Measurements from ENCODE around the gene BPIFB3. TPM values are rescaled to one million over a fixed set of nuclear protein-coding genes. Genes with fewer than 3 reads are reported as not detected.

BPIFB3 gene
- total and polyA plus RNA-seq, 2 experiments from 2014 or later, result not detected

GRCh38 chr20:33104336-33104735 is 50.6 kb downstream of the BPIFB3 start:
- H3K9me2 ChIP-seq (ENCODE audit: insufficient read depth), result no peaks in the 10 kb centered on the region
- H4K20me1 ChIP-seq (replicated peaks; ENCODE audit: insufficient read depth), result no peaks in the 10 kb centered on the region
- ATAC-seq (no peak), DNase-seq (ENCODE audit: low spot score) (no peak)
- no peak overlapping the region for H2AFZ ChIP-seq
- H3F3A ChIP-seq (replicated peaks; ENCODE audit: low read depth), result no peaks in the 10 kb centered on the region
- TF ChIP-seq REST (IDR thresholded peaks at IDR 0.05; ENCODE audit: unreplicated experiment), result no peak
- TF ChIP-seq ZNF331 (CRISPR knock-in tag; IDR thresholded peaks at IDR 0.05; ENCODE audit: low read depth), result no peak
- TF ChIP-seq, protein P1, sequence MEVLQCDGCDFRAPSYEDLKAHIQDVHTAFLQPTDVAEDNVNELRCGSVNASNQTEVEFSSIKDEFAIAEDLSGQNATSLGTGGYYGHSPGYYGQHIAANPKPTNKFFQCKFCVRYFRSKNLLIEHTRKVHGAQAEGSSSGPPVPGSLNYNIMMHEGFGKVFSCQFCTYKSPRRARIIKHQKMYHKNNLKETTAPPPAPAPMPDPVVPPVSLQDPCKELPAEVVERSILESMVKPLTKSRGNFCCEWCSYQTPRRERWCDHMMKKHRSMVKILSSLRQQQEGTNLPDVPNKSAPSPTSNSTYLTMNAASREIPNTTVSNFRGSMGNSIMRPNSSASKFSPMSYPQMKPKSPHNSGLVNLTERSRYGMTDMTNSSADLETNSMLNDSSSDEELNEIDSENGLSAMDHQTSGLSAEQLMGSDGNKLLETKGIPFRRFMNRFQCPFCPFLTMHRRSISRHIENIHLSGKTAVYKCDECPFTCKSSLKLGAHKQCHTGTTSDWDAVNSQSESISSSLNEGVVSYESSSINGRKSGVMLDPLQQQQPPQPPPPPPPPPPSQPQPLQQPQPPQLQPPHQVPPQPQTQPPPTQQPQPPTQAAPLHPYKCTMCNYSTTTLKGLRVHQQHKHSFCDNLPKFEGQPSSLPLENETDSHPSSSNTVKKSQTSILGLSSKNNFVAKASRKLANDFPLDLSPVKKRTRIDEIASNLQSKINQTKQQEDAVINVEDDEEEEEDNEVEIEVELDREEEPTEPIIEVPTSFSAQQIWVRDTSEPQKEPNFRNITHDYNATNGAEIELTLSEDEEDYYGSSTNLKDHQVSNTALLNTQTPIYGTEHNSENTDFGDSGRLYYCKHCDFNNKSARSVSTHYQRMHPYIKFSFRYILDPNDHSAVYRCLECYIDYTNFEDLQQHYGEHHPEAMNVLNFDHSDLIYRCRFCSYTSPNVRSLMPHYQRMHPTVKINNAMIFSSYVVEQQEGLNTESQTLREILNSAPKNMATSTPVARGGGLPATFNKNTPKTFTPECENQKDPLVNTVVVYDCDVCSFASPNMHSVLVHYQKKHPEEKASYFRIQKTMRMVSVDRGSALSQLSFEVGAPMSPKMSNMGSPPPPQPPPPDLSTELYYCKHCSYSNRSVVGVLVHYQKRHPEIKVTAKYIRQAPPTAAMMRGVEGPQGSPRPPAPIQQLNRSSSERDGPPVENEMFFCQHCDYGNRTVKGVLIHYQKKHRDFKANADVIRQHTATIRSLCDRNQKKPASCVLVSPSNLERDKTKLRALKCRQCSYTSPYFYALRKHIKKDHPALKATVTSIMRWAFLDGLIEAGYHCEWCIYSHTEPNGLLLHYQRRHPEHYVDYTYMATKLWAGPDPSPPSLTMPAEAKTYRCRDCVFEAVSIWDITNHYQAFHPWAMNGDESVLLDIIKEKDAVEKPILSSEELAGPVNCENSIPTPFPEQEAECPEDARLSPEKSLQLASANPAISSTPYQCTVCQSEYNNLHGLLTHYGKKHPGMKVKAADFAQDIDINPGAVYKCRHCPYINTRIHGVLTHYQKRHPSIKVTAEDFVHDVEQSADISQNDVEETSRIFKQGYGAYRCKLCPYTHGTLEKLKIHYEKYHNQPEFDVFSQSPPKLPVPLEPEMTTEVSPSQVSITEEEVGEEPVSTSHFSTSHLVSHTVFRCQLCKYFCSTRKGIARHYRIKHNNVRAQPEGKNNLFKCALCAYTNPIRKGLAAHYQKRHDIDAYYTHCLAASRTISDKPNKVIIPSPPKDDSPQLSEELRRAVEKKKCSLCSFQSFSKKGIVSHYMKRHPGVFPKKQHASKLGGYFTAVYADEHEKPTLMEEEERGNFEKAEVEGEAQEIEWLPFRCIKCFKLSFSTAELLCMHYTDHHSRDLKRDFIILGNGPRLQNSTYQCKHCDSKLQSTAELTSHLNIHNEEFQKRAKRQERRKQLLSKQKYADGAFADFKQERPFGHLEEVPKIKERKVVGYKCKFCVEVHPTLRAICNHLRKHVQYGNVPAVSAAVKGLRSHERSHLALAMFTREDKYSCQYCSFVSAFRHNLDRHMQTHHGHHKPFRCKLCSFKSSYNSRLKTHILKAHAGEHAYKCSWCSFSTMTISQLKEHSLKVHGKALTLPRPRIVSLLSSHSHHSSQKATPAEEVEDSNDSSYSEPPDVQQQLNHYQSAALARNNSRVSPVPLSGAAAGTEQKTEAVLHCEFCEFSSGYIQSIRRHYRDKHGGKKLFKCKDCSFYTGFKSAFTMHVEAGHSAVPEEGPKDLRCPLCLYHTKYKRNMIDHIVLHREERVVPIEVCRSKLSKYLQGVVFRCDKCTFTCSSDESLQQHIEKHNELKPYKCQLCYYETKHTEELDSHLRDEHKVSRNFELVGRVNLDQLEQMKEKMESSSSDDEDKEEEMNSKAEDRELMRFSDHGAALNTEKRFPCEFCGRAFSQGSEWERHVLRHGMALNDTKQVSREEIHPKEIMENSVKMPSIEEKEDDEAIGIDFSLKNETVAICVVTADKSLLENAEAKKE (CRISPR knock-in tag; IDR thresholded peaks at IDR 0.05), result no peak
- no peak for TF ChIP-seq POLR2AphosphoS5 (IDR thresholded peaks at IDR 0.05; ENCODE audit: low read depth)
- no peak for TF ChIP-seq CTCF (conservative IDR thresholded peaks at IDR 0.05; ENCODE audit: low read depth in 2 of 2)
- no peak for TF ChIP-seq EZH2phosphoT487 (IDR thresholded peaks at IDR 0.05; ENCODE audit: unreplicated experiment)
- TF ChIP-seq ZNF114 (CRISPR knock-in tag; IDR thresholded peaks at IDR 0.05), result no peak
- H3K27me3 Mint-ChIP-seq (ENCODE audit: insufficient read depth, low read depth, poor library complexity), result peaks cover 4% of the 10 kb centered on the region
- no peaks in the 10 kb centered on the region for H3K79me2 ChIP-seq (replicated peaks; ENCODE audit: insufficient read depth)
- no peaks in the 10 kb centered on the region for H3K36me3 Mint-ChIP-seq (ENCODE audit: low read depth)
- H3K4me1 ChIP-seq (ENCODE audit: insufficient read depth), result peaks cover 10% of the 10 kb centered on the region; the same call in 1 of the 2 replicates
- no peak overlapping the region for H3K4me3 ChIP-seq
- no peaks in the 10 kb centered on the region for H3K9me3 Mint-ChIP-seq
- no peak overlapping the region for H3K27ac ChIP-seq (ENCODE audit: low read depth)
- H3K27me3 ChIP-seq (ENCODE audit: insufficient read depth), result no peaks in the 10 kb centered on the region
- H3K4me2 ChIP-seq, result no peak overlapping the region
- H3K36me3 ChIP-seq (ENCODE audit: insufficient read depth), result no peaks in the 10 kb centered on the region
- H3K4me3 Mint-ChIP-seq, result no peak overlapping the region
- peaks cover 14% of the 10 kb centered on the region for H3K4me1 Mint-ChIP-seq
- H3K27ac Mint-ChIP-seq, result no peak overlapping the region

All from GM23338 (cell line).